Trophoblast cell (in vitro differentiated cells and primary cell): Measurements from ENCODE around the gene GPC3.

Experiments used
- DNase-seq, 2 donors: peaks; one replicate each; pipeline ENCODE4 v3.0.0-alpha.2; 2016
- H2AFZ ChIP-seq: 2 replicates; pipeline ENCODE4 v1.6.1; 2013; ENCODE audit warnings: low read length, moderate library complexity, mild to moderate bottlenecking; ENCODE audit not compliant: insufficient read depth, poor library complexity
- H2AK5ac ChIP-seq: 2 replicates; pipeline ENCODE4 v1.6.1; 2013; ENCODE audit warnings: mild to moderate bottlenecking, low read length
- H2BK120ac ChIP-seq: 2 replicates; pipeline ENCODE4 v1.6.1; 2013; ENCODE audit warnings: low read length, mild to moderate bottlenecking, moderate library complexity; ENCODE audit not compliant: insufficient read depth, poor library complexity
- H2BK12ac ChIP-seq: 2 replicates; pipeline ENCODE4 v1.6.1; 2013; ENCODE audit warnings: mild to moderate bottlenecking, low read length, moderate library complexity
- H2BK5ac ChIP-seq: 2 replicates; pipeline ENCODE4 v1.6.1; 2013; ENCODE audit warnings: low read length, low read depth, moderate library complexity, mild to moderate bottlenecking; ENCODE audit not compliant: poor library complexity
- H3K14ac ChIP-seq: 2 replicates; pipeline ENCODE4 v1.6.1; 2013; ENCODE audit warnings: mild to moderate bottlenecking, low read length
- H3K18ac ChIP-seq: 2 replicates; pipeline ENCODE4 v1.6.1; 2013; ENCODE audit warnings: mild to moderate bottlenecking, low read length
- H3K23ac ChIP-seq: 2 replicates; pipeline ENCODE4 v1.6.1; 2013; ENCODE audit warnings: low read length
- H3K27ac ChIP-seq: 2 replicates; pipeline ENCODE4 v1.5.1; 2013; ENCODE audit warnings: low read depth, mild to moderate bottlenecking, inconsistent platforms, low read length, moderate library complexity
- H3K27me3 ChIP-seq: 2 replicates; pipeline ENCODE4 v1.6.1; 2013; ENCODE audit warnings: inconsistent platforms, mild to moderate bottlenecking, low read length, moderate library complexity; ENCODE audit not compliant: insufficient read depth
- H3K36me3 ChIP-seq, 2 experiments: 1 replicate in 1 of 2; 2 replicates in 1 of 2; pipeline ENCODE4 v1.6.1; 2013; ENCODE audit warnings: low read length in 2 of 2, mild to moderate bottlenecking in 2 of 2, moderate library complexity in 1 of 2; ENCODE audit not compliant: insufficient read depth in 2 of 2, control insufficient read depth in 1 of 2
- H3K4ac ChIP-seq: 2 replicates; pipeline ENCODE4 v1.6.1; 2013; ENCODE audit warnings: low read depth, mild to moderate bottlenecking, low read length, moderate library complexity
- H3K4me1 ChIP-seq, 2 experiments: 1 replicate in 1 of 2; 2 replicates in 1 of 2; pipeline ENCODE4 v1.6.1; 2013; ENCODE audit warnings: low read length in 2 of 2, mild to moderate bottlenecking in 2 of 2, moderate library complexity in 1 of 2; ENCODE audit not compliant: insufficient read depth in 2 of 2, control insufficient read depth in 1 of 2
- H3K4me2 ChIP-seq: 2 replicates; pipeline ENCODE4 v1.6.1; 2013; ENCODE audit warnings: inconsistent platforms, mild to moderate bottlenecking, low read length, moderate library complexity
- H3K4me3 ChIP-seq: 2 replicates; pipeline ENCODE4 v1.5.1; 2013; ENCODE audit warnings: mild to moderate bottlenecking, low read depth, low read length, inconsistent platforms
- H3K79me1 ChIP-seq: one replicate; pipeline ENCODE4 v1.6.1; 2013; ENCODE audit warnings: low read length
- H3K79me2 ChIP-seq: 2 replicates; pipeline ENCODE4 v1.6.1; 2013; ENCODE audit warnings: low read length, mild to moderate bottlenecking; ENCODE audit not compliant: control insufficient read depth, insufficient read depth, poor library complexity
- H3K9ac ChIP-seq: 2 replicates; pipeline ENCODE4 v1.6.1; 2013; ENCODE audit warnings: mild to moderate bottlenecking, low read length
- H3K9me3 ChIP-seq: 2 replicates; pipeline ENCODE4 v1.6.1; 2013; ENCODE audit warnings: low read depth, mild to moderate bottlenecking, control low read depth, inconsistent platforms, low read length; ENCODE audit not compliant: insufficient read depth
- H4K12ac ChIP-seq: 2 replicates; pipeline ENCODE4 v1.6.1; 2013; ENCODE audit warnings: low read depth, mild to moderate bottlenecking, low read length, moderate library complexity
- H4K8ac ChIP-seq: 2 replicates; pipeline ENCODE4 v1.6.1; 2013; ENCODE audit warnings: low read depth, mild to moderate bottlenecking, low read length, moderate library complexity
- H4K91ac ChIP-seq: one replicate; pipeline ENCODE4 v1.6.1; 2013; ENCODE audit warnings: low read depth, mild to moderate bottlenecking, low read length, moderate library complexity
- WGBS: extraction: QIAGEN DNeasy Blood & Tissue Kit; methylation state at CpG from one replicate; pipeline ENCODE4 v1.1.7; 2013; ENCODE audit warnings: missing lambda C conversion rate; ENCODE audit not compliant: insufficient read length, insufficient coverage; ENCODE audit errors: extremely low coverage; 5-methylcytosine and 5-hydroxymethylcytosine counted together

The GPC3 gene

GRCh38 chrX:133973704-133974103 lies 11.7 kb downstream of the GPC3 start:
- H3K4ac ChIP-seq, result no peak overlapping the region
- H2AFZ ChIP-seq, result no peak overlapping the region

GRCh38 chrX:133972916-133973315 lies 12.5 kb downstream of the GPC3 start:
- no peak overlapping the region for H2BK120ac ChIP-seq
- no peak for DNase-seq
- no CpG with 5 or more reads among the region's 4 CpGs for WGBS

More at GRCh38 chrX:133973704-133974103, 11.7 kb downstream of the GPC3 start:
- Histone ChIP-seq H3K4me2 (no peak overlapping the region), H2BK5ac (no peak overlapping the region), H3K9me3 (no peaks in the 10 kb centered on the region), H3K23ac (no peak overlapping the region), H3K4me3 (no peak overlapping the region), H4K91ac (no peak overlapping the region), H2AK5ac (no peak overlapping the region), H3K79me1 (no peaks in the 10 kb centered on the region), H3K27ac (no peak overlapping the region), H4K8ac (no peak overlapping the region), H2BK120ac (no peak overlapping the region), H3K79me2 (no peaks in the 10 kb centered on the region), H4K12ac (no peak overlapping the region), H3K14ac (no peak overlapping the region), H3K36me3 (no peaks in the 10 kb centered on the region), H3K27me3 (no peaks in the 10 kb centered on the region), H2BK12ac (no peak overlapping the region), H3K9ac (no peak overlapping the region), H3K4me1 (no peaks in the 10 kb centered on the region), H3K18ac (no peak overlapping the region)
- no CpG with 5 or more reads among the region's 4 CpGs for WGBS
- peak; percentile 54 to 81 for DNase-seq

GRCh38 chrX:133971586-133971985 lies 13.8 kb downstream of the GPC3 start:
- H3K9me3 ChIP-seq, result no peaks in the 10 kb centered on the region
- peaks cover 2% of the 10 kb centered on the region for H3K79me1 ChIP-seq
- no peaks in the 10 kb centered on the region for H3K79me2 ChIP-seq
- no peak for DNase-seq
- no CpG with 5 or more reads among the region's 3 CpGs for WGBS
- H3K4ac ChIP-seq, result no peak overlapping the region
- H3K23ac ChIP-seq, result no peak overlapping the region
- no peak overlapping the region for H3K4me3 ChIP-seq
- no peak overlapping the region for H2BK5ac ChIP-seq
- no peak overlapping the region for H2BK12ac ChIP-seq
- no peak overlapping the region for H3K14ac ChIP-seq
- no peak overlapping the region for H2AFZ ChIP-seq
- H3K36me3 ChIP-seq, result no peaks in the 10 kb centered on the region
- H3K4me2 ChIP-seq, result no peak overlapping the region
- H4K12ac ChIP-seq, result no peak overlapping the region
- H2AK5ac ChIP-seq, result no peak overlapping the region
- H2BK120ac ChIP-seq, result no peak overlapping the region
- no peaks in the 10 kb centered on the region for H3K4me1 ChIP-seq
- H3K18ac ChIP-seq, result no peak overlapping the region
- H3K27ac ChIP-seq, result no peak overlapping the region
- H4K8ac ChIP-seq, result no peak overlapping the region
- peak overlapping the region; percentile 14 for H4K91ac ChIP-seq
- no peak overlapping the region for H3K9ac ChIP-seq
- no peaks in the 10 kb centered on the region for H3K27me3 ChIP-seq

More at GRCh38 chrX:133972916-133973315, 12.5 kb downstream of the GPC3 start:
- H3K4me1 ChIP-seq, result no peaks in the 10 kb centered on the region
- no peak overlapping the region for H2BK5ac ChIP-seq
- no peak overlapping the region for H3K23ac ChIP-seq
- no peak overlapping the region for H2BK12ac ChIP-seq
- H2AK5ac ChIP-seq, result no peak overlapping the region
- no peak overlapping the region for H3K4ac ChIP-seq
- peaks cover 2% of the 10 kb centered on the region for H3K79me1 ChIP-seq
- H4K12ac ChIP-seq, result no peak overlapping the region
- no peak overlapping the region for H3K4me3 ChIP-seq
- H3K9me3 ChIP-seq, result no peaks in the 10 kb centered on the region
- H3K27ac ChIP-seq, result no peak overlapping the region
- no peak overlapping the region for H2AFZ ChIP-seq
- H3K14ac ChIP-seq, result no peak overlapping the region
- H3K4me2 ChIP-seq, result no peak overlapping the region
- no peak overlapping the region for H3K18ac ChIP-seq
- no peaks in the 10 kb centered on the region for H3K36me3 ChIP-seq
- no peak overlapping the region for H4K91ac ChIP-seq
- no peak overlapping the region for H4K8ac ChIP-seq
- H3K27me3 ChIP-seq, result no peaks in the 10 kb centered on the region
- no peak overlapping the region for H3K9ac ChIP-seq
- H3K79me2 ChIP-seq, result no peaks in the 10 kb centered on the region

- no peak overlapping the region for H2AFZ ChIP-seq
- no peak overlapping the region for H3K14ac ChIP-seq
- H3K9me3 ChIP-seq, result no peaks in the 10 kb centered on the region
- H3K79me2 ChIP-seq, result no peaks in the 10 kb centered on the region
- H3K79me1 ChIP-seq, result peaks cover 2% of the 10 kb centered on the region
- H3K27me3 ChIP-seq, result no peaks in the 10 kb centered on the region
- no peak overlapping the region for H4K12ac ChIP-seq
- H3K9ac ChIP-seq, result no peak overlapping the region
- H2BK5ac ChIP-seq, result no peak overlapping the region
- H3K4me2 ChIP-seq, result peak overlapping the region; percentile 27
- H2AK5ac ChIP-seq, result no peak overlapping the region
- no peak overlapping the region for H3K4me3 ChIP-seq
- H3K36me3 ChIP-seq, result no peaks in the 10 kb centered on the region
- H3K4me1 ChIP-seq, result peaks cover 0 to 2% of the 10 kb centered on the region in 2 experiments
- H2BK120ac ChIP-seq, result no peak overlapping the region
- no peak overlapping the region for H3K27ac ChIP-seq
- H4K8ac ChIP-seq, result no peak overlapping the region
- H4K91ac ChIP-seq, result no peak overlapping the region
- H2BK12ac ChIP-seq, result no peak overlapping the region
- no peak overlapping the region for H3K18ac ChIP-seq
- H3K4ac ChIP-seq, result no peak overlapping the region
- no CpG with 5 or more reads among the region's 5 CpGs for WGBS
- DNase-seq, result no peak
- no peak overlapping the region for H3K23ac ChIP-seq
These were observed 15.3 kb downstream of the GPC3 start for GRCh38 chrX:133970076-133970475.
